ENCODE results near the gene SLC8A3.

Gene SLC8A3

GRCh38 chr14:70005281-70005805 lies 183.4 kb downstream of the SLC8A3 start:
- TF ChIP-seq CTCF (conservative IDR thresholded peaks at IDR 0.05; ENCODE audit: low read depth, low read length), result no peak
- H3K4me3 ChIP-seq (ENCODE audit: low read length), result no peak overlapping the region
- DNase-seq (ENCODE audit: low read depth), result no peak

GRCh38 chr14:70004791-70005190 lies 184.0 kb downstream of the SLC8A3 start:
- H3K4me3 ChIP-seq (ENCODE audit: low read length), result no peak overlapping the region
- no peak for TF ChIP-seq CTCF (conservative IDR thresholded peaks at IDR 0.05; ENCODE audit: low read depth, low read length)
- no peak for DNase-seq (ENCODE audit: low read depth)

DNA sequence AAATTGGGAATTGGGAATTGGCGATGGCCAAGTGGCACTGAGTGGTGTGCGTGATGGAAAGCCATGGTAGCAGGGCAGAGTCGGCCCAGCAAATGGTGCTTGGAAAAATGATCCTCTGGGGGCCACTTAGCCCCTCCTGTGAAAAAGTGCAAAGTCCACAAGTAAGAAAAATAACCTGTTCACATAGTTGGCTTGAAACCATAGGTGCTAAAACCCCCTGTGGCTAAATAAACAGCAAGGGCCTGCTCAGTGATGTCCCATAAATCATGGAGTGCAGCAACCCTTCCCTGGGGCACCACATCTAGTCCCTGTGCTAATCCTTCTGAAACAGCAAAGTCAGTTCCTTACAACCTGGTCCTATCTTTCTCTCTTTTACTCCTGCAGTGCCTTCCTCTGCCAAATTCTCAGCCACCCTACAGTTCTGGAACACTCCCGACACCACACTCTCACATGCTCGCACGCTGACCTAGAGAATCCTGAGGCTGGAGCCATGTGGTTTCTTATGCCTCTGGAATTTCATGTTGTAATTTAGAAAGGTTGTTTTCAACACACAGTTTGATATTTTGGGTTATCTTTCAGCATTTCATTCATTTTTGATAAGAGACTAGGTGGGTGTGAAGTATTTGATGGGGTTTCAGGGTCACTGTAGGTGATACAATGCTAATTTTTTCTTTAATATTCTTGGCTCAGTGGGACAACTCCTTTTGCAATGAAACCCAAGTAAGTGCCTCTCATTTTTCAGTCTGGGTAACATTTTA lies 186.0 kb downstream of the SLC8A3 start:
- DNase-seq (ENCODE audit: low read depth), result no peak
- no peak for TF ChIP-seq CTCF (conservative IDR thresholded peaks at IDR 0.05; ENCODE audit: low read depth, low read length)
- no peak overlapping the region for H3K4me3 ChIP-seq (ENCODE audit: low read length)

DNA sequence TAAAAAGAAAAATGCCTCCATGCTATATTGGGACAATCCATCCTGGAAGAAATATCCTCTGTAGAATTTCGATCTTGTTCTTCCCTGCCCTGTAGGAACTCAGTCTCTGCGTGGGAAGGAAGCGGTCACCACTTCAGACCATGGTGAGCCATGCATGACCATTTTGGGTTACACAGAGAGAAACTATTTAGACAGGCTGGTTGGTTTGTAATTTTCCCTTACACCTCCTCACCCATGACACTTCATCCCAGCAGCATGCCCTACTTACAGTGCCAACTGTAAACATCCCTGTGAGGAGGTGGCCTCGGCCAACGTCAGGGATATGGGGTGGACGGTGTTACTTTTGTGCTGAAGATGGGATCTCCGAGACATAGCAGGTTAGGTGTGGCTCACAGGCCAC lies 188.2 kb downstream of the SLC8A3 start:
- no peak overlapping the region for H3K4me3 ChIP-seq (ENCODE audit: low read length)
- TF ChIP-seq CTCF (conservative IDR thresholded peaks at IDR 0.05; ENCODE audit: low read depth, low read length), result no peak
- DNase-seq (ENCODE audit: low read depth), result no peak

DNA sequence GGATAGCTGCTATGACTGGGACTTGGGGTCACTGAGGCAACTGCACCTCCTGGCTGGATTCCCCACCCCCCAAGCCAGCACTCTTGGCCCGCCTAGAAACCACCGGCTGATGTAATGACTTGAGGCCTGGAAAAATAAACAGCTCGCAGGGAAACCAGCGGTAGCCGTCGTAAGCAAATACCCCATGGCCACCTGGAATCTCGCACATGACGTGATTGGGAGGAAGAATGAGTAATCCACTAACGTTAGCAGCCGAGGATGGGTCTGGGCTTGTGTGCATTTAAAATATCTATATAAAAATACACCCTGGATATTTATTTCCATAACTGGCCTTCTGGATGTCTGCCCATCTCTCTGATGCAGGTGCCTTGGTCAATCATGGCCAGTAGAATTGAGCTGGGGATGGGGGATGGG lies 189.5 kb downstream of the SLC8A3 start:
- no peak for DNase-seq (ENCODE audit: low read depth)
- H3K4me3 ChIP-seq (ENCODE audit: low read length), result no peak overlapping the region
- TF ChIP-seq CTCF (conservative IDR thresholded peaks at IDR 0.05; ENCODE audit: low read depth, low read length), result no peak

- DNase-seq (ENCODE audit: low read depth), result no peak
- no peak overlapping the region for H3K4me3 ChIP-seq (ENCODE audit: low read length)
- no peak for TF ChIP-seq CTCF (conservative IDR thresholded peaks at IDR 0.05; ENCODE audit: low read depth, low read length)
Observed at GRCh38 chr14:69997849-69998248, 190.9 kb downstream of the SLC8A3 start.

GRCh38 chr14:69996216-69996615 lies 192.5 kb downstream of the SLC8A3 start:
- no peak overlapping the region for H3K4me3 ChIP-seq (ENCODE audit: low read length)
- no peak for DNase-seq (ENCODE audit: low read depth)
- TF ChIP-seq CTCF (conservative IDR thresholded peaks at IDR 0.05; ENCODE audit: low read depth, low read length), result no peak

Data from retinal pigment epithelial cell (primary cell).